IMR-90 (cell line): ENCODE measurements around the gene GLRX2. TPM values are rescaled to one million over a fixed set of nuclear protein-coding genes. Genes with fewer than 3 reads are reported as not detected.

Source experiments
- ATAC-seq: fragments of 200-7000 bp; cut with Tn5 transposase; 2 replicates; pipeline ENCODE4 v1.9.1; 2020; ENCODE audit warnings: low read depth, mild to moderate bottlenecking, moderate library complexity
- BruUV-seq: library from RNA; stranded (reverse); fragments of 400-500 nt; replicated peaks from 2 replicates; lab custom pipeline; 2021; lab: Mats Ljungman, UMichigan
- CTCF ChIA-PET: fragments of 300-600 bp; formaldehyde crosslinking; extraction: SDS; loops from one replicate; lab custom pipeline; 2021; ENCODE audit warnings: antibody characterized with exemption; lab: Yijun Ruan, JAX
- POLR2A ChIA-PET: fragments of 300-600 bp; sonication (Branson Sonifier 250); formaldehyde crosslinking; loops from one replicate; lab custom pipeline; 2022; ENCODE audit warnings: antibody characterized with exemption; ENCODE audit not compliant: unreplicated experiment; lab: Charles Lee
- DNase-seq: peaks from one replicate; pipeline ENCODE4 v3.0.0; 2013
- H2AFZ ChIP-seq: replicated peaks from 2 replicates; pipeline ENCODE3; 2013; ENCODE audit warnings: low read length, mild to moderate bottlenecking; ENCODE audit not compliant: poor library complexity
- H2AK5ac ChIP-seq: 2 replicates; pipeline ENCODE4 v1.6.1; 2013; ENCODE audit warnings: low read depth, low read length, inconsistent platforms
- H2AK9ac ChIP-seq: replicated peaks from 2 replicates; pipeline ENCODE3; 2013; ENCODE audit warnings: mild to moderate bottlenecking, low read depth, low read length, moderate library complexity; ENCODE audit not compliant: poor library complexity
- H2BK120ac ChIP-seq: 2 replicates; pipeline ENCODE4 v1.6.1; 2013; ENCODE audit warnings: low read depth, low read length, inconsistent platforms
- H2BK15ac ChIP-seq: 3 replicates; pipeline ENCODE4 v1.6.1; 2013; ENCODE audit warnings: low read depth, low read length, inconsistent platforms
- H2BK20ac ChIP-seq: 2 replicates; pipeline ENCODE4 v1.6.1; 2013; ENCODE audit warnings: low read depth, mild to moderate bottlenecking, inconsistent platforms, low read length, moderate library complexity
- H2BK5ac ChIP-seq: 2 replicates; pipeline ENCODE4 v1.6.1; 2013; ENCODE audit warnings: mild to moderate bottlenecking, low read depth, low read length, inconsistent platforms; ENCODE audit not compliant: poor library complexity, severe bottlenecking
- H3K14ac ChIP-seq: replicated peaks from 2 replicates; pipeline ENCODE4 v1.6.1; 2013; ENCODE audit warnings: low read depth, low read length, inconsistent platforms
- H3K18ac ChIP-seq: 2 replicates; pipeline ENCODE4 v1.6.1; 2013; ENCODE audit warnings: low read depth, low read length, control low read depth
- H3K23ac ChIP-seq: 2 replicates; pipeline ENCODE4 v1.6.1; 2013; ENCODE audit warnings: low read depth, low read length, inconsistent platforms
- H3K27ac ChIP-seq: 2 replicates; pipeline ENCODE4 v1.5.1; 2013; ENCODE audit warnings: mild to moderate bottlenecking, control low read depth, low read length; ENCODE audit not compliant: insufficient read depth
- H3K27me3 ChIP-seq: 2 replicates; pipeline ENCODE4 v1.6.1; 2013; ENCODE audit warnings: low read length; ENCODE audit not compliant: control insufficient read depth, insufficient read depth
- H3K36me3 ChIP-seq: 2 replicates; pipeline ENCODE4 v1.6.1; 2013; ENCODE audit warnings: low read length, mixed read lengths; ENCODE audit not compliant: control insufficient read depth, insufficient read depth
- H3K4ac ChIP-seq: 2 replicates; pipeline ENCODE4 v1.6.1; 2013; ENCODE audit warnings: low read depth, low read length, inconsistent platforms
- H3K4me1 ChIP-seq: 2 replicates; pipeline ENCODE4 v1.6.1; 2013; ENCODE audit warnings: low read length, mixed read lengths; ENCODE audit not compliant: control insufficient read depth, insufficient read depth
- H3K4me2 ChIP-seq: 2 replicates; pipeline ENCODE4 v1.6.1; 2013; ENCODE audit warnings: low read depth, mild to moderate bottlenecking, control low read depth, low read length, moderate library complexity
- H3K4me3 ChIP-seq: 2 replicates; pipeline ENCODE4 v1.5.1; 2013; ENCODE audit warnings: low read depth, mild to moderate bottlenecking, control low read depth, low read length, moderate library complexity; ENCODE audit not compliant: insufficient read depth
- H3K56ac ChIP-seq: 2 replicates; pipeline ENCODE4 v1.6.1; 2013; ENCODE audit warnings: low read length, inconsistent platforms; ENCODE audit not compliant: insufficient read depth; ENCODE audit errors: extremely low read depth
- H3K79me1 ChIP-seq, 2 experiments: 2 replicates each; pipeline ENCODE4 v1.6.1; 2013; ENCODE audit warnings: low read length in 2 of 2, inconsistent platforms in 1 of 2, low read depth in 1 of 2
- H3K9ac ChIP-seq: 2 replicates; pipeline ENCODE4 v1.6.1; 2013; ENCODE audit warnings: low read depth, low read length, control low read depth
- H3K9me1 ChIP-seq: 2 replicates; pipeline ENCODE4 v1.6.1; 2013; ENCODE audit warnings: low read length, inconsistent platforms; ENCODE audit not compliant: insufficient read depth
- H3K9me3 ChIP-seq: 2 replicates; pipeline ENCODE4 v1.6.1; 2013; ENCODE audit warnings: low read length; ENCODE audit not compliant: control insufficient read depth, insufficient read depth
- H4K20me1 ChIP-seq: 2 replicates; pipeline ENCODE4 v1.6.1; 2013; ENCODE audit warnings: low read length, inconsistent platforms; ENCODE audit not compliant: insufficient read depth
- H4K5ac ChIP-seq: 2 replicates; pipeline ENCODE4 v1.6.1; 2013; ENCODE audit warnings: mild to moderate bottlenecking, low read depth, low read length, control low read depth
- H4K8ac ChIP-seq, 2 experiments: 2 replicates each; pipeline ENCODE4 v1.6.1; 2013; ENCODE audit warnings: low read depth in 2 of 2, low read length in 2 of 2, control low read depth in 1 of 2, inconsistent platforms in 1 of 2
- H4K91ac ChIP-seq: 2 replicates; pipeline ENCODE4 v1.6.1; 2013; ENCODE audit warnings: low read depth, low read length, inconsistent platforms; ENCODE audit not compliant: insufficient read depth
- BHLHE40 ChIP-seq: fragments of 150-350 bp; IDR thresholded peaks from 2 replicates; pipeline ENCODE4 v1.6.1; 2016; ENCODE audit warnings: mild to moderate bottlenecking, low read depth, low read length
- CEBPB ChIP-seq: IDR thresholded peaks from 2 replicates; pipeline ENCODE4 v1.6.1; 2012; ENCODE audit warnings: low read depth, low read length, improper control_type of control experiment
- FOS ChIP-seq: fragments of 150-350 bp; IDR thresholded peaks from 2 replicates; pipeline ENCODE4 v1.6.1; 2016; ENCODE audit warnings: low read depth, low read length
- MAFK ChIP-seq: IDR thresholded peaks from 2 replicates; pipeline ENCODE4 v1.6.1; 2012; ENCODE audit warnings: low read depth, low read length, improper control_type of control experiment
- MAZ ChIP-seq: IDR thresholded peaks from 2 replicates; pipeline ENCODE4 v1.6.1; 2012; ENCODE audit warnings: low read depth, mild to moderate bottlenecking, low read length, improper control_type of control experiment, moderate library complexity, borderline replicate concordance
- MXI1 ChIP-seq: IDR thresholded peaks from 2 replicates; pipeline ENCODE4 v1.6.1; 2012; ENCODE audit warnings: low read depth, mild to moderate bottlenecking, low read length, moderate library complexity, borderline replicate concordance
- NFE2L2 ChIP-seq: fragments of 150-350 bp; IDR thresholded peaks from 2 replicates; pipeline ENCODE4 v1.6.1; 2016; ENCODE audit warnings: low read depth, mild to moderate bottlenecking, low read length
- POLR2A ChIP-seq: IDR thresholded peaks from 2 replicates; pipeline ENCODE4 v1.6.1; 2012; ENCODE audit warnings: mild to moderate bottlenecking, low read depth, low read length
- RAD21 ChIP-seq: IDR thresholded peaks from 2 replicates; pipeline ENCODE4 v1.6.1; 2012; ENCODE audit warnings: low read length, improper control_type of control experiment
- RCOR1 ChIP-seq: IDR thresholded peaks from 2 replicates; pipeline ENCODE4 v1.6.1; 2012; ENCODE audit warnings: mild to moderate bottlenecking, low read length, improper control_type of control experiment; ENCODE audit not compliant: insufficient replicate concordance
- RFX5 ChIP-seq: IDR thresholded peaks from 2 replicates; pipeline ENCODE4 v1.8.0; 2012; ENCODE audit warnings: low read depth, mild to moderate bottlenecking, low read length, moderate library complexity
- SMC3 ChIP-seq: fragments of 150-350 bp; IDR thresholded peaks from 2 replicates; pipeline ENCODE4 v1.6.1; 2016; ENCODE audit warnings: low read depth, mild to moderate bottlenecking, antibody characterized with exemption, low read length, moderate library complexity
- WGBS, 2 experiments: methylation state at CpG; one replicate each; pipeline versions ENCODE4 v1.1.5 to v1.1.7; 2013; ENCODE audit warnings: missing lambda C conversion rate in 2 of 2; ENCODE audit not compliant: insufficient read length in 1 of 2; ENCODE audit errors: extremely low coverage in 2 of 2; 5-methylcytosine and 5-hydroxymethylcytosine counted together
- dilution Hi-C: fragments of 300-500 bp; cut with HindIII; formaldehyde crosslinking; loops from one replicate; pipeline ENCODE4 v1.14.3; 2018; ENCODE audit warnings: low sequenced_read_pairs; ENCODE audit not compliant: unreplicated experiment
- in situ Hi-C: fragments of 300-500 bp; cut with MboI; formaldehyde crosslinking; loops from 3 replicates; pipeline ENCODE4 v1.14.3; 2019; ENCODE audit warnings: low sequenced_read_pairs, inconsistent platforms, mixed read lengths
- intact Hi-C: fragments of 100-400 bp; cut with micrococcal nuclease; formaldehyde crosslinking; loops from 2 replicates; pipeline ENCODE4 v1.10.0; 2022
- polyA plus RNA-seq, 3 experiments: library from polyadenylated mRNA; depleted of rRNA; stranded (reverse); fragments of >200 nt; gene quantifications; 2 replicates each; pipeline ENCODE4 v1.2.3, GENCODE V29; 2012; ENCODE audit warnings: low replicate concordance in 1 of 3
- total RNA-seq: library from RNA; depleted of rRNA; stranded (reverse); fragments of >200 nt; gene quantifications from 2 replicates; pipeline ENCODE4 v1.2.3, GENCODE V29; 2012
- TF ChIP-seq, protein P1 (sequence below): conservative IDR thresholded peaks from 2 replicates; pipeline ENCODE4 v1.5.1; 2012; ENCODE audit warnings: mild to moderate bottlenecking, low read depth, low read length, improper control_type of control experiment
- TF ChIP-seq, protein P2 (sequence below): fragments of 150-350 bp; IDR thresholded peaks from 2 replicates; pipeline ENCODE4 v1.6.1; 2017; ENCODE audit warnings: mild to moderate bottlenecking, antibody characterized with exemption, low read length, low read depth

The GLRX2 gene
- total and polyA plus RNA-seq, 2 of the 4 experiments (the other 2 are of a cell fraction) = 2.0 to 15.9 TPM

DNA sequence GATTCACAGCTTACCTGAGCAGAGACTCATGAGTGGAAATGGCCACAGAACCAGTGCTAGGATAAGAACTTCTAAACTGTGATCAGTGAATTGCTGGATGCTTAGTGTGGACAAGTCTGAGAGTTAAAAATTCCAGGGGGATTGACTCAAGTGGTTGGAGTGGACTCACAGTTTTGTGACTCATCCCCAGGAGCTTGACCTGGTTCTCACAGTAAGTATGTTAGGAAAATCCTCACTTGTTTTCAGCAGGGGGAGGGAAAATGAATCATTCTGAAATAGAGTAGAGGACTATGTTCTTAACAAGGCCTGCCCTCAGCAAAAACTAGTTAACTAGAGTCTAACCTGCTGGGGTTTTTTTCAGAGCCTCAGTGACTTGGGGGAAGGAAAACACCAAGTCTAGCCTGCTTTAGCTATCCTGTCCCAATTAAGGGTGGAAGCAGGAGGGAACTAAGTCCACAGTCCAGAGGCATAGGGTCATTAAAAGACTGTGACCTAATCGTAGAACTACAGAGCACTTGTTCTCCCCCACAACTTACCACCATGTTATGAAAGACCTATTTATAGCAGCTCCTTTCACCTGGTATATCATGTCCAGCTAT lies 10.5 kb upstream of the GLRX2 start:
- Histone ChIP-seq H3K36me3 (no peaks in the 10 kb centered on the region), H3K27ac (peak overlapping the region; percentile 76; the same call in 1 of the 2 replicates), H2BK120ac (peak overlapping the region; percentile 81), H2BK20ac (peak overlapping the region; percentile 88; the same call in 1 of the 2 replicates), H2AK5ac (peak overlapping the region; percentile 35; the same call in 1 of the 2 replicates), H3K4me3 (no peak overlapping the region), H3K23ac (no peak overlapping the region; the same call in 1 of the 2 replicates), H2AK9ac (no peak overlapping the region), H3K4me1 (peaks cover 11% of the 10 kb centered on the region), H4K8ac (no peak overlapping the region), H4K5ac (peak overlapping the region; percentile 62; the same call in 1 of the 2 replicates), H3K4me2 (peak overlapping the region; percentile 82), H3K79me1 (peaks cover 0 to 3% of the 10 kb centered on the region in 2 experiments; a peak in 1 of 4 replicates), H2AFZ (peak overlapping the region; percentile 48), H3K9me1 (peaks cover 12% of the 10 kb centered on the region), H3K4ac (peak overlapping the region; percentile 57), H4K20me1 (no peaks in the 10 kb centered on the region), H3K27me3 (no peaks in the 10 kb centered on the region), H3K14ac (peak overlapping the region; percentile 56), H3K18ac (peak overlapping the region; percentile 84; the same call in 1 of the 2 replicates), H4K91ac (0 out of 2 replicates have a peak overlapping the region, but pooled peaks have one; percentile 18), H2BK15ac (peak overlapping the region; percentile 51; the same call in 2 of the 3 replicates), H3K56ac (0 out of 2 replicates have a peak overlapping the region, but pooled peaks have one; percentile 31), H2BK5ac (peak overlapping the region; percentile 89), H3K9me3 (no peaks in the 10 kb centered on the region), H3K9ac (no peak overlapping the region)
- peak; percentile 100 for DNase-seq
- dilution Hi-C loops = no loop called here
- ChIA-PET POLR2A (interaction anchor here (0.6 kb wide), 1 partner anchor 10 kb away, joined by 3 read pairs; the partner anchor contains the start of gene GLRX2), CTCF (no interaction called here)
- WGBS, 2 experiments = no CpG with 5 or more reads among the region's 1 CpG
- in situ Hi-C loops = loop anchor here (10.0 kb wide), 1 partner anchor 641 kb away; no protein-coding TSS in a partner anchor
- intact Hi-C loops = no loop called here
- no TSS peak for BruUV-seq
- ATAC-seq = peak; percentile 90
- TF ChIP-seq POLR2A (peak; percentile 73; the same call in 1 of the 2 replicates), MXI1 (no peak), MAZ (no peak), CEBPB (peak; percentile 37; the same call in 1 of the 2 replicates), BHLHE40 (peak; percentile 41; the same call in 1 of the 2 replicates), MAFK (peak; percentile 31; the same call in 1 of the 2 replicates), NFE2L2 (no peak), RAD21 (no peak), RCOR1 (peak; percentile 61), SMC3 (no peak), RFX5 (no peak), FOS (peak; percentile 98)
- TF ChIP-seq, protein P1, sequence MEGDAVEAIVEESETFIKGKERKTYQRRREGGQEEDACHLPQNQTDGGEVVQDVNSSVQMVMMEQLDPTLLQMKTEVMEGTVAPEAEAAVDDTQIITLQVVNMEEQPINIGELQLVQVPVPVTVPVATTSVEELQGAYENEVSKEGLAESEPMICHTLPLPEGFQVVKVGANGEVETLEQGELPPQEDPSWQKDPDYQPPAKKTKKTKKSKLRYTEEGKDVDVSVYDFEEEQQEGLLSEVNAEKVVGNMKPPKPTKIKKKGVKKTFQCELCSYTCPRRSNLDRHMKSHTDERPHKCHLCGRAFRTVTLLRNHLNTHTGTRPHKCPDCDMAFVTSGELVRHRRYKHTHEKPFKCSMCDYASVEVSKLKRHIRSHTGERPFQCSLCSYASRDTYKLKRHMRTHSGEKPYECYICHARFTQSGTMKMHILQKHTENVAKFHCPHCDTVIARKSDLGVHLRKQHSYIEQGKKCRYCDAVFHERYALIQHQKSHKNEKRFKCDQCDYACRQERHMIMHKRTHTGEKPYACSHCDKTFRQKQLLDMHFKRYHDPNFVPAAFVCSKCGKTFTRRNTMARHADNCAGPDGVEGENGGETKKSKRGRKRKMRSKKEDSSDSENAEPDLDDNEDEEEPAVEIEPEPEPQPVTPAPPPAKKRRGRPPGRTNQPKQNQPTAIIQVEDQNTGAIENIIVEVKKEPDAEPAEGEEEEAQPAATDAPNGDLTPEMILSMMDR = no peak
- TF ChIP-seq, protein P2, sequence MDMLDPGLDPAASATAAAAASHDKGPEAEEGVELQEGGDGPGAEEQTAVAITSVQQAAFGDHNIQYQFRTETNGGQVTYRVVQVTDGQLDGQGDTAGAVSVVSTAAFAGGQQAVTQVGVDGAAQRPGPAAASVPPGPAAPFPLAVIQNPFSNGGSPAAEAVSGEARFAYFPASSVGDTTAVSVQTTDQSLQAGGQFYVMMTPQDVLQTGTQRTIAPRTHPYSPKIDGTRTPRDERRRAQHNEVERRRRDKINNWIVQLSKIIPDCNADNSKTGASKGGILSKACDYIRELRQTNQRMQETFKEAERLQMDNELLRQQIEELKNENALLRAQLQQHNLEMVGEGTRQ = 0 out of 2 replicates have a peak, but pooled peaks have one; percentile 15
